Natural killer cell (primary cell): Measurements from ENCODE around the gene CAPN15. TPM values are rescaled to one million over a fixed set of nuclear protein-coding genes. Genes with fewer than 3 reads are reported as not detected.

ENCODE experiments used
- ATAC-seq, 3 donors: fragments of 150-1000 bp in 2 of 3; fragments of 200-7000 bp in 1 of 3; cut with Tn5 transposase; 1 replicate in 1 of 3; 2 replicates in 2 of 3; pipeline ENCODE4 v1.10.0; 2021; ENCODE audit warnings: mild to moderate bottlenecking in 2 of 3, moderate library complexity in 2 of 3
- DNase-seq, 2 donors: peaks; one replicate each; pipeline versions ENCODE4 v3.0.0 to v3.0.0-alpha.2; 2013 to 2021; ENCODE audit warnings: mixed read lengths in 1 of 2
- H3K27ac ChIP-seq: one replicate; pipeline ENCODE4 v1.5.1; 2013; ENCODE audit warnings: mild to moderate bottlenecking, low read length
- H3K27me3 ChIP-seq: one replicate; pipeline ENCODE4 v1.6.1; 2013; ENCODE audit warnings: low read length; ENCODE audit not compliant: control insufficient read depth, insufficient read depth
- H3K36me3 ChIP-seq: one replicate; pipeline ENCODE4 v1.6.1; 2013; ENCODE audit warnings: low read length; ENCODE audit not compliant: control insufficient read depth, insufficient read depth
- H3K4me1 ChIP-seq: one replicate; pipeline ENCODE4 v1.6.1; 2013; ENCODE audit warnings: low read length; ENCODE audit not compliant: control insufficient read depth, insufficient read depth
- H3K4me3 ChIP-seq: one replicate; pipeline ENCODE4 v1.5.1; 2013; ENCODE audit warnings: low read length
- H3K9me3 ChIP-seq: one replicate; pipeline ENCODE4 v1.6.1; 2013; ENCODE audit warnings: low read length; ENCODE audit not compliant: control insufficient read depth, insufficient read depth
- H3K27ac Mint-ChIP-seq, 2 donors: one replicate each; pipeline ENCODE4 v1.8.0; 2022; ENCODE audit warnings: mild to moderate bottlenecking in 2 of 2, mixed read lengths in 2 of 2, moderate library complexity in 1 of 2
- H3K27me3 Mint-ChIP-seq, 2 donors: one replicate each; pipeline ENCODE4 v1.8.0; 2022; ENCODE audit warnings: low read depth in 2 of 2, mixed read lengths in 2 of 2
- H3K36me3 Mint-ChIP-seq: one replicate; pipeline ENCODE4 v1.8.0; 2022; ENCODE audit warnings: mixed read lengths
- H3K4me1 Mint-ChIP-seq, 2 donors: one replicate each; pipeline ENCODE4 v1.8.0; 2022; ENCODE audit warnings: mixed read lengths in 2 of 2
- H3K4me3 Mint-ChIP-seq: one replicate; pipeline ENCODE4 v1.8.0; 2022; ENCODE audit warnings: mild to moderate bottlenecking, moderate library complexity, mixed read lengths
- H3K9me3 Mint-ChIP-seq, 2 donors: one replicate each; pipeline ENCODE4 v1.8.0; 2022; ENCODE audit warnings: mixed read lengths in 2 of 2
- WGBS: methylation state at CpG from one replicate; pipeline ENCODE4 v1.1.7; 2013; ENCODE audit warnings: missing lambda C conversion rate; ENCODE audit not compliant: insufficient coverage; 5-methylcytosine and 5-hydroxymethylcytosine counted together
- intact Hi-C: fragments of 100-400 bp; cut with micrococcal nuclease; formaldehyde crosslinking; loops from one replicate; pipeline ENCODE4 v1.14.2; 2022
- total RNA-seq, 4 donors: library from RNA; stranded (reverse); fragments of 120-200 nt in 1 of 4; gene quantifications; one replicate each; pipeline versions ENCODE4 v1.2.3 to v1.2.4, GENCODE V29; 2013 to 2022
- TF ChIP-seq, protein P1 (sequence below): fragments of 200-600 bp; IDR thresholded peaks from one replicate; pipeline ENCODE4 v1.8.0; 2022; ENCODE audit warnings: antibody characterized with exemption

Gene CAPN15
- total RNA-seq, 3 donors from 2014 or later (not counting 1 experiment from before 2014, with no cell fraction given) = 151 to 275 (median 186) TPM

DNA sequence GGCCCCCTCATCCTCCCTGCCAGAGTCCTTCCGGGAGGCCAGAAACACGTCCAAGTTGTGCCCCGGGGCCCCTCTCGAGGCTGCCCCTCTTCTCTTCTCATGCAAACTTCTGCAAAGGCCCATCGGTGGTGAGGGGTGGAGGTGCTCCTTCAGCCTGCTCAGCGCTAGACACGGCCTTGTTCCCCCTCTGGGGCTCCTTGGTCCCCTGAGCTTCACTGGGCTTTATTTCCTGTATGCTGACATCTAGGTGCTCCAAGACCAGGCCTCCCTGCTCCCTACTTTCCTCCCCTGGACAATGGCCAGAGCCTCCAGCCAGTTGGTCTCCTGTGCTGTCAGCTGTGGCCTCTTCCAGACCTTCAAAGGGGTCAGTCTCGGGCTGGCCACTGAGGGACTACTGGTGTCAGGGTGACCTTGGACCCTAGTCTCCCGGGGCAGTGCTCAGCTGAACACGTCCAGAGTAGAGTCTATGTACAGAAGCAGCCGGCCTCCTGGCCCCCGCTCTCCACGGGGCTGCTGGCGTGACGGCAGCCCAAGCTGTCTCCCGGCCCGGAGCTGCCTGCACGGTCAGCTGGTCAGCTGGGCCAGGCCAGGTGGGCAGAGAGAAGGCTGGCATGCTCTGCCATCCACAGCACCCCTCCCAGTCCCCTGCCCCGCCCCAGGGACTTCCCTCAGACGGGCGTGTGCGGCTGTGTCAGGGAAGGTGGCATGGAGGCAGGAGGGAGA is 30.9 kb downstream of the CAPN15 start:
- intact Hi-C loops = no loop called here
- 57% methylated on average over 22 of the region's 22 CpGs for WGBS
- TF ChIP-seq, protein P1, sequence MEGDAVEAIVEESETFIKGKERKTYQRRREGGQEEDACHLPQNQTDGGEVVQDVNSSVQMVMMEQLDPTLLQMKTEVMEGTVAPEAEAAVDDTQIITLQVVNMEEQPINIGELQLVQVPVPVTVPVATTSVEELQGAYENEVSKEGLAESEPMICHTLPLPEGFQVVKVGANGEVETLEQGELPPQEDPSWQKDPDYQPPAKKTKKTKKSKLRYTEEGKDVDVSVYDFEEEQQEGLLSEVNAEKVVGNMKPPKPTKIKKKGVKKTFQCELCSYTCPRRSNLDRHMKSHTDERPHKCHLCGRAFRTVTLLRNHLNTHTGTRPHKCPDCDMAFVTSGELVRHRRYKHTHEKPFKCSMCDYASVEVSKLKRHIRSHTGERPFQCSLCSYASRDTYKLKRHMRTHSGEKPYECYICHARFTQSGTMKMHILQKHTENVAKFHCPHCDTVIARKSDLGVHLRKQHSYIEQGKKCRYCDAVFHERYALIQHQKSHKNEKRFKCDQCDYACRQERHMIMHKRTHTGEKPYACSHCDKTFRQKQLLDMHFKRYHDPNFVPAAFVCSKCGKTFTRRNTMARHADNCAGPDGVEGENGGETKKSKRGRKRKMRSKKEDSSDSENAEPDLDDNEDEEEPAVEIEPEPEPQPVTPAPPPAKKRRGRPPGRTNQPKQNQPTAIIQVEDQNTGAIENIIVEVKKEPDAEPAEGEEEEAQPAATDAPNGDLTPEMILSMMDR = no peak
- Histone ChIP-seq H3K36me3 (no peaks in the 10 kb centered on the region), H3K4me3 (no peak overlapping the region), H3K27me3 (peaks cover 10% of the 10 kb centered on the region), H3K9me3 (no peaks in the 10 kb centered on the region), H3K27ac (no peak overlapping the region), H3K4me1 (no peaks in the 10 kb centered on the region)
- Mint-ChIP-seq H3K4me3 (no peak overlapping the region), H3K4me1 (no peaks in the 10 kb centered on the region), H3K36me3 (no peaks in the 10 kb centered on the region), H3K27ac (no peak overlapping the region), H3K9me3 (no peaks in the 10 kb centered on the region), H3K27me3 (peaks cover 0 to 4% of the 10 kb centered on the region in 2 donors)
- no peak for ATAC-seq
- no peak for DNase-seq

- 92% methylated on average over 15 of the region's 15 CpGs for WGBS
- TF ChIP-seq, protein P1 = no peak
- H3K4me3 Mint-ChIP-seq = no peak overlapping the region
- no peaks in the 10 kb centered on the region for H3K36me3 ChIP-seq
- no peaks in the 10 kb centered on the region for H3K9me3 Mint-ChIP-seq
- peaks cover 10% of the 10 kb centered on the region for H3K27me3 ChIP-seq
- H3K4me1 Mint-ChIP-seq = no peaks in the 10 kb centered on the region
- H3K9me3 ChIP-seq = no peaks in the 10 kb centered on the region
- no peak overlapping the region for H3K27ac Mint-ChIP-seq
- H3K36me3 Mint-ChIP-seq = no peaks in the 10 kb centered on the region
- intact Hi-C loops = no loop called here
- ATAC-seq = no peak
- no peaks in the 10 kb centered on the region for H3K4me1 ChIP-seq
- H3K4me3 ChIP-seq = no peak overlapping the region
- peaks cover 0 to 4% of the 10 kb centered on the region in 2 donors for H3K27me3 Mint-ChIP-seq
- no peak for DNase-seq
- no peak overlapping the region for H3K27ac ChIP-seq
Measured at GRCh38 chr16:559021-559380, 31.5 kb downstream of the CAPN15 start.

DNA sequence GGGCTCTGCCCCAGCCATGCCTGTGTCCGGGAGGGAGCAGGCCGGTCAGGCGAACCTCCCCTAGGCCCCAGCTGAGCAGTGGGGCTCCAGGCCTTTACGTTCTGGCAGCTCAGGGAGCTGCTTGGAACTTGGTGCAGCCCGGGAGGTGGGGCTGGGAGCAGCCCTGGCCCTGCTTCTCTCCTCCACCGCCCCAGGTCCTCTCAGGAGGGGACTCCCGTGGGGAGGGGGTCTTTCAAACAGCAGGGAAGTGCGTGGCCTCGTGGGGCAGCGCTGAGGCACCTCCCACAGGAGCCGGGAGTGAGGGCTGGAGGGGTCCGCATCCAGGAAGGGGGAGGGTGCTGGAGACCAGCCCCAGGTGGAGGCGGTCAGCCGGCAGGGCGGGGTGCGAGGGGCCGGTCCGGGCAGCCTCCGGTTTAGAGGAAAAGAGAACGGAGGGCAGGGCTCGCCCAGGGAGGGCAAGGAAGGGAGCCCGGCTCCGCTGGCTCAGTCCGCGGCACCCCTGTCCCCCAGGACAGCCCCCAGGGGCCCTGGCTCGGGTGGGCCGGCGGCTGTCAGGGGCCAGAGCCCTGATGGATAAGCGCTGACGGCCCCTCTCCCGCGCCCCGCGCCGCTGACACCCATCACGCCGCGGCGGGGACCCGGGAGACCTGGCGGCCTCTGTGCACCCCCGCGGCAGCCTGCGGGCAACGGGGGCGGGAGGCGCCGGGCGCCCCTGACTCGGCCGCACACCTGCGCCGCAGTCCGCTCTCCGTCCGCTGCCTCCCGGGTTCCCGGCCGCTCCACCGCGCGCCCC is 32.1 kb downstream of the CAPN15 start:
- peak overlapping the region; percentile 40 for H3K4me3 Mint-ChIP-seq
- intact Hi-C loops = no loop called here
- H3K27me3 Mint-ChIP-seq = peaks cover 0 to 4% of the 10 kb centered on the region in 2 donors
- H3K4me1 Mint-ChIP-seq = no peaks in the 10 kb centered on the region
- H3K27ac Mint-ChIP-seq = no peak overlapping the region
- H3K9me3 Mint-ChIP-seq = no peaks in the 10 kb centered on the region
- DNase-seq (no peak), ATAC-seq (peak in 1 of 3 donors; percentile 17)
- H3K9me3 ChIP-seq = no peaks in the 10 kb centered on the region
- no peaks in the 10 kb centered on the region for H3K36me3 Mint-ChIP-seq
- 18% methylated on average over 62 of the region's 62 CpGs for WGBS
- H3K27me3 ChIP-seq = peaks cover 10% of the 10 kb centered on the region
- H3K36me3 ChIP-seq = no peaks in the 10 kb centered on the region
- H3K4me3 ChIP-seq = no peak overlapping the region
- no peaks in the 10 kb centered on the region for H3K4me1 ChIP-seq
- TF ChIP-seq, protein P1 = no peak
- no peak overlapping the region for H3K27ac ChIP-seq
